OCI-LY3 (cell line): ENCODE measurements around the gene TEAD3.

Source experiments
- CTCF ChIP-seq: fragments of 200-600, 300-600 bp; sonication (generic); IDR thresholded peaks from 2 replicates; pipeline ENCODE4 v1.5.1; 2014; ENCODE audit warnings: antibody characterized with exemption, low read length, low read depth
- EZH2phosphoT487 ChIP-seq: fragments of 200-600 bp; shearing (Covaris generic); IDR thresholded peaks from 2 replicates; pipeline ENCODE4 v1.6.1; 2018; ENCODE audit warnings: antibody characterized with exemption, mixed run types, low read depth

GRCh38 chr6:35451354-35452182 lies 45.3 kb downstream of the TEAD3 start:
- TF ChIP-seq CTCF (no peak), EZH2phosphoT487 (no peak)
